Brain pericyte (primary cell): ENCODE measurements around the gene TMEM135.

ENCODE experiments used
- DNase-seq: peaks from one replicate; pipeline ENCODE4 v3.0.0-alpha.2; 2012; ENCODE audit warnings: low read depth, low spot score

The TMEM135 gene

DNA sequence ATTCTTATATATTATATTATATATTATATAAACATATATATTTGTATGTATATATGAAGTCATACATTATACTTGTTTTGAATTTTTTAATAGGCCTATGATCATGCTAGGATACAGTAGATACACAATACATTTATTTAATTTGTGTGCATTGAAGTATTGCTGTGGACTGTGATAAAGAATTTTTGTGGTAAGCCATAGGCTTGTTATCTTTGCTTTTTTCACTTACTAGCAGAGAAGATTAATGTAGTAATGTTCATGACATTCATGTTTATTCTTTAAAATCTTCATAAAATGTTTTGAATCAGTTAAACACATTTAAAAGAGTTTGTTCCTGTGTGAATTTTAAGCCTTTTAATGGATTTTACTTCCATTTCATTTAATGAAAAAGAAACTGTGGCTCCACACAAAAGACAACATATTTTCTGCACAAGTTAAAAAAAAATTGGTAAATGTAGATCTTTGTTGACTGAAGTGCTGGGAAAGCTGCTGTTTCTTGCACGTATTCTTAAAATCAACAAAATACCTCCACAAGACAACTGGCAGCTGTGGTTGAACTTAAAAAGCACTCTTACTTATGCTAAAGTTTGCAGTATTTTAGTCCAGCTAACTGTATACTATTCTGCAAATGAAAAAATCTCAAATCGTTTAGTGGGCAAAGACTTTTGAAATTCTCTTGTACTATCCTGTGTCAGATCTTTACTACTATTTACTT, 156.2 kb downstream of the TMEM135 start:
- no peak for DNase-seq

DNA sequence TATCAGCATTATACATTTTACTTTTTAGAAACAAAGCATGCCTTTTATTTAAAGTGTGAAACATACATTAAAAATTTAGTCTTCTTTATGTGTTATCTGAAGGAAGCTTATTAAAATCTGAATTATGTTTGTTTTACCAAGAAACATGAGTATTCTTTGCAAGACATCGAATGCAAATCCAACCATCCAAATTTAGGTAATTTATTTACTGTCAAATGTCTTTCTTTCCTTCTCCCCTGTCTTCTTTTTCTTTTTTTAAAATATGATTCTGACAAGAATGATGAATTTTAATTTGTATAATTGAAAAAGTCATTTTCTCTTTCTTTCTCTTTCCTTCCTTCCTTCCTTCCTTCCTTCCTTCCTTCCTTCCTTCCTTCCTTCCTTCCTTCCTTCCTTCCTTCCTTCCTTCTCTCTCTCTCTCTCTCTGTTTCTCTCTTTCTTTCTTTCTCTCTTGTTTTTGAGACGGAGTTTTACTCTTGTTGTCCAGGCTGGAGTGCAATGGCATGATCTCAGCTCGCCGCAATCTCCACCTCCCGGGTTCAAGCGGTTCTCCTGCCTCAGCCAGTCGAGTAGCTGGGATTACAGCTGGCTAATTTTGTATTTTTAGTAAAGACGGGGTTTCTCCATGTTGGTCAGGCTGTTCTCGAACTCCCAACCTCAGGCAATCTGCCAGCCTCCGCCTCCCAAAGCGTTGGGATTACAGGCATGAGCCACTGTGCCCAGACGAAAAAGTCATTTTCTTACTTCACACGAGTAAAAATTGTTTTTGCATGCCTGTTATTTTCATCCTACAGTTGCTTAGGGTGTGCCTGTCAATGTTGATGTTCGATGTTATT, 157.5 kb downstream of the TMEM135 start:
- DNase-seq = no peak

DNA sequence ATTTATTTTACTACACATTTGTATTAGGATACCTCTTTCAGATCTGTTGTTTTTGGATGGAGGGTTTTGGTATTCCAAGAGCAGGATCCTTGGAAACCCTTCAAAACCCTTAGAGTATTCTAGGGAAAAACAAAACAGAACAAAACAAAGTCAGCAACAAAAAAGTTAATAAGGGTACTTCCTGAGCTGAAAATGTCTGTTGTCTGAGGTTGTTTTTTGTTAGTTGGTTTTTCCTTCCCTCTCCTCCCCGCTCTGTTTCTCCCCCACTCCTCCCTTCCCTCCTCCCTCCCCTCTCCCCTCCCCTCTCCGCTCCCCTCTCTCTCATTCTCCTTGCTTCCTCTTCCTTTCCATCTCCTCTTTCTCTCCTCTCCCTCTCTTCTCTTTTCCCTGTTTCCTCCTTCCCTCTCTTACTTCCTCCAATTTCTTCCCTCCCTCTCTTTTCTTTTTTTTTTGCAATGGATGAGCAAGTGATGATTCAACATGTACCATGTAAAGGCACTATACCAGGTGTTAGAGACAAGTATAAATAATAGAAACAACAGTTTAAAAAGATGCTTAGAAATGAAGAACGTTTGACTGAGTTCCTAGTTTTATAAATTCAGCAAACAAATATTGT, 160.6 kb downstream of the TMEM135 start:
- no peak for DNase-seq

DNA sequence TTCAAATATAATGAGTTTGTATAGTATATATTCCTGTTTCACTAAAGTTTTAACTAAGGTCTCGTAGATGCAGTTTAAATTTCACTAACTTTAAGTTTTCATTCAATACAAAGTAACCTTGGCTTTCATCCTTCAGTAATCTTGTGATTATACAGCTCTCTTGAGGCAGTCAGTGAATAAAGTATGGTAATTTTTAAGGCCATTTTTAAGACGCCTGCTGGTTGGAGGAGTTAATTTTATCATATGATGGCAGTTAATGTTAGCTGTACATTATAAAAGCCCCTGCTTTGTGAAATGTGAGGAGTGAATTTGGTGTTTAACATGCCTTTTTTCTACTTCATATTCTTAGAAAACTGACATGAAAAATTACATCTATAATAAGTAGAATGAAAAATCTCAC, 163.6 kb downstream of the TMEM135 start:
- DNase-seq = no peak

DNA sequence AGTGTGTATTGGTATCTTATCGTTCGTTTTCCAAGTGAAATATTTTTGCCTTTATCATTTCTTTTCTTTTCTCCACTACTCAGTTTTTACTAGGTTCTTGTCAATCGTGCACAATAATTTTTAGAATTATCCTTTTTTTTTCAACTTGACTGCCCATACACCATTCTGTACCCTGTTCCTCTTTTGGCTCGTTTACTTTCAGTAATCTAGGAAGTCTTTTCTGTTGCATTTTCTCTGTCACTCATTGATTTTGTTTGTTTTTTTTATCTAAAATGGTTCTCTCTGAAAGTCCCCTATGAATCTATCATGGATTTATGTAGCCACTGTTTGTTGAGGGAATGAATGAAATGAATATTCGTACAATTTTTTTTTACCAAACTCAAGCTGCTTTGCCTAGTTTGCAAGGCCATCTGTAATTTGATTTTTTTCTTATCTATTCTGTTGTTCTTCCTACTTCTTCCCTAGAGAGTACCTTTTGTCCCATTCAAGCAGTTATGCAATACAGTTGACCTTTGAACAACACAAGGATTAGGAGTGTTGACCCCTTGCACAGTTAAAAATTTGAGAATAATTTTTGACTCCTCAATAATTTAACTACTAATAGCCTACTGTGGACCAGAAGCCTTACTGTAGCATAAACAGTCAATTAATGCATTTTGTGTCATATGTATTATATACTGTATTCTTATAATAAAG, 166.3 kb downstream of the TMEM135 start:
- DNase-seq = no peak

DNA sequence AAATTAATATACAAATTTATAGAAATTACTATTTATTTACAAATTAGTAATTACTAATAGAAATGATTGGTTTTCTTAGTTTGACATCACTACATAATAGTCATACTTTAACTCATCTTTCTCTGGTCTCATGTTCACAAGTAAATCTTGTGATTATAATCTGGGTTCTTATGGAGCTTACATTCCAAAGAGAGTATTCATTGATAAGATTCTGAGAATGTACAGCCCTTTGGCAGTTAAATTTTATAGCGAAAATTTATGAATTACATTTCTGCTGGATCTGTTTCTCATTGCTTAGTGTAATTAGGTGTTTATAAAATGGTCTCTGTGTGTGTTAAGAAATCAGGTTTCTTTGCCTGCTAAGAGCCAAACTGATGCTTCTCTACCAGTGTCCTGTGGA, 175.2 kb downstream of the TMEM135 start:
- no peak for DNase-seq

DNA sequence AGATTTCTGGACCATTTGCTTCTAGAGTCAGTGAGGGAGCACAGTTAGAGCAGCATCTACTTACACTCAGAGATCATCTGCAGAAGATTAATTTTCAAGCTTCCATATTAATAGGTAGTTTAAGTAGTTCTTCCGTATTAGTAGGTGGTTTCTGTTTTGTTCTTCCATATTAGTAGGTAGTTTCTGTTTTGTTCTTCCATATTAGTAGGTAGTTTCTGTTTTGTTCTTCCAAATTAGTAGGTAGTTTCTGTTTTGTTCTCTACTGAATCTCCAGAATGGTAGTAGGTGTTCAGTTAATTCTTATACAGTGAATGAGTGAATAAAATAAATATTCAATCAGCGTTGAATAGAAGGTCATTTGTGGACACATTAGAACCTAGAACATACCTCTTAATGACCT, 175.7 kb downstream of the TMEM135 start:
- DNase-seq = no peak

DNA sequence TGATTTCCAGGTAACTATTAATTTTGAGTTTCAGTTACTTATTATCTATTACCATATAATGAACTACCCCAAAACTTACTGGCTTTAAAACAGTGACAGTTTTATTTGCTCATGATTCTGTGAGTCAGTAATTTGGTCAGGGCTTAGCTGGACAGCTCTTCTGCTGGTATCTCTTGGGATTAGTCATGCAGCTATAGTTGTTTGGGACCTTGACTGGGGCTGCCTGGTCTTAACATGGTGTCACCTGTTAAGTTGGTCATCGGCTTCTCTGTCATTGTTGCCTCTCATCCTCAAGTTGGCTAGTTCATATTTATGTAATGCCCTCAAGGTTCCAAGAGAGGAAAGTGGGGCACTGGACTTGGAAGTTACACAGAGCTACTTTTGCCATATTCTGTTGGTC, 177.5 kb downstream of the TMEM135 start:
- no peak for DNase-seq

DNA sequence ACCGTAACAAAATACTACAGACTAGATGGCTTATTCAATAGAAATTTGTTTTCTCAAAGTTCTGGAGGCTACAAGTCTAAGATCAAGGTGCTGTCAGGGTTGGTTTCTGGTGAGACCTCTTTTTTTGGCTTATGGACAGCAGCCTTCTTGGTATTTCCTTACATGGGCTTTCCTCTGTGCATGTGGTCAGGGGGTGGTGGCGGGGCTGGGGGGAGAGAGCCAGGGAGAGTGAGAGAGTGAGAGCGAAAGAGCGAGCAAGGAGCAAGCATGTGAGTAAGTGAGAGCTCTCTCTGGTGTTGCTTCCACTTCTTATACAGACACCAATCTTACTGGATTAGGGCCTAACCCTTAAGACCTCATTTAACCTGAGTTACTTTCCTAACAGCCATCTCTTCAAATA, 181.5 kb downstream of the TMEM135 start:
- DNase-seq = no peak

DNA sequence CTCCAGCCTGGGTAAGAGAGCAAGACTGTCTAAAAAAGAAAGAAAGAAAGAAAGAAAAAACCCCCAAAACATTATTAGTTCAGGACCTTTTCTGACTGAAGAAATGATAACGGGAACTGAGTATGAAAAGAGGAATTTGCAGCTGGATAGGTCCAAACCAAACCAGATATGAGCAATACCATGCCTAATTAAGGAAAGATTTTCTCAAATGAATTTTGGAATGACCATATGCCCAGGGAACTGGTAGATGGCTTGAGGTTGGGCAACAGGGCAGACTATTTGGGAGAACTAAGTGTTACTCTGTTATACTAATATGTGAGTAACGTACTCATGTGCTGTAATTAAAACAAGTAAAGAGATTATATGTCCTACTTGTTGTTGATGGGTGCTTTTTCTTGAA, 186.1 kb downstream of the TMEM135 start:
- DNase-seq = no peak

DNA sequence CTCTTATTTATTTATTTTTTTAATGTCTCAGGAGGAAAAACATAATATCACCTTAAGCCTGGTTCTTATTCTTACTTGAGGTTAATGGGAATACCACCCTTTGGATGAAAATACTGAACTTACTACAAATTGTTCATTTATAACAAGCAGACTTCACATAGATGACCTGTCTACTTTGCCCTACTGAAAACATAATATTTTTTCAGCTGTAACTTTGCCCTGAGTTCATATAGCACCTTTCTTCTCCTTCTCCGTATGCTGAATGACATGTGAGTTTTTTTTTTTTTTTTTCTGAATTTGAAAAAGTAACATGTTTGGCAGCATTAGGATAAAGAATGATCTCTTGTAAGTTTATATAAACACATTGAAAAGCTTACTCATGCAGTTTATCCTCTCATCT, 186.8 kb downstream of the TMEM135 start:
- peak; percentile 65 for DNase-seq

DNA sequence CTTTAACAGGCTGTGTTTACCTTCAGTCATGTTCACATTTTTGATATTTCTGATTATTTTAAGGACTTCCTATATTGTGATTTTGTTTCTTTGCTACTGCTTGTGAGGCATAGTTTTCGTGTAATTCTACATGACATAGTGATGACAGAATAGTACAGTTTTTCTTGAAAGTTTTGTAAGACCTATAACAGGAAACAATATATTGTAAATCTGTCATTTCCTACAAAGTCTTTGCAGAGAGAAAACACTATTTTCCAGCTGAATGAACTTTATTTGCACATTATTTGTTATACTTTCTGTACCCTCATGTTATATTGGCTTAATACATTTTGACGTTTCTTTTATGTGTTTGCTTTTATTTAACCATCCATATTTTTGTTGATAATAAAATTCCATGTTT, 191.1 kb downstream of the TMEM135 start:
- DNase-seq = no peak

DNA sequence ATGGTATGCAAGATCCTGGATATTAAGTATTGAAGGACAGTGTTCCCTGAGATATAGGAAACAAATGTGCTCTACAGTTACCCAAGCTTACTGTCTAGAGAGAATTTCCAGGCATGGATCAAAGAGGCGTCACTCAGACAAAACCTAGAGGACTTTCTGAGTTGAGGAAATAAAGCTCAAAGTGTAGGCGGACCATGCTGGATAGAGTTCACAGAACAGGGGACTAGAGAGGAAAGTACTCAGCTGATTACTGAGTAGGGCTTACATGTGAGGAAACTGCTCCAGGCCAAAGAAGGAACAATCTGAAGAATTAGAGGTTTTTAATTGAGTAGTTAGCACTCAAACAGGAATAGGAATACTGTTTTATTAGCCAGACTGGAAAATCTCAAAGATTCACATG, 193.3 kb downstream of the TMEM135 start:
- no peak for DNase-seq

DNA sequence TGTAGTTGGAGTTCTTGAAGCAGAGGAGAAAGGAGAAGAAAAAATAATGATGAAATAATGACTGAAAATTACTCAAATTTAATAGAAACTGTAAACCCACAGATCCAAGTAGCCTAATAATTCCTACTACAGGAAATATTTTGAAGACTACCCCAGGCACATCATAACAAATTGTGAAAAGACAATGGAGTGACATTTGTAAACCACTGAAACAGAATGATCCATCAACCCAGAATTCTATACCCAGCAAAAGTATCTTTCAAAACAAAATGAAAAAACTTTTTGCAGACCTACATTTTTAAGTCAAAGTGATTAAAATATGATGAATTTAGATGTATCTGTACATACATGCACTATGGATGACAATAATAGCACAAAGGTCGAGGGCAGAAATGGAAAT, 194.6 kb downstream of the TMEM135 start:
- no peak for DNase-seq

DNA sequence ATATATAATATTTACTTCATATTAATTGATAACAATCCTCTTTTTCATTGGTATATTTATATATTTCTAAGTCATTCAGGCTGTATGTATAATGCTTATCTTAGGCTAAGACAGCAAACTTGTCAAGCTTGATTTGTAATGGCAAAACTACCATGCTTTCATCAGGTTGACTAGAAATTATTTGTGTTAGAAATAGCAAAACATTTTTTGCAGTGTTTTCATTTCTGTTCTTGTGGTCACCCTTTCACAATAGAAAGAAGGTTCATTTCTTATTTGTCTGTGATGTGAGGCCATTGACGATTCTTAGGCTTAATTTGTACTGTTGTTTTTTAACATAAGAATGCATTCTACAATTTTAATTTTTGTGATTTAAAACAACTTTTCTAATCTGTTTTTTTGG, 197.6 kb downstream of the TMEM135 start:
- no peak for DNase-seq

DNA sequence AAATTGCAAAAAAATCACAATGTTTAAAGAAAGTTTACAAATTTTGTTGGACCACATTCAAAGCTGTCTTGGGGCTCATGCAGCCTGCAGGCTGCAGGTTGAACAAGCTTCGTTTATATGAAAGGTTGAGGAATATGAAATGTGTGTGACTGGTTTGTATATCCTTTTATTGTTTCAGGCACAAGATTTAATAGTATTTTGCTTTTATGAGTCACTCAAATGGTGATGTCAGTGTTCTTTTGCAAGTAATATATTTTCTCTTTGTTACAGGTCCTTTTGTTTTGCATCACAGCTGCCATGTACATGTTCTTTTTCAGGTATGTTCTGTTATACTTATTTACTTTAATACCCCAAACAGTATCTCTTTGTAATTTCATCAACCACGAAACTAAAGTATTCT, 198.6 kb downstream of the TMEM135 start:
- DNase-seq = no peak

DNA sequence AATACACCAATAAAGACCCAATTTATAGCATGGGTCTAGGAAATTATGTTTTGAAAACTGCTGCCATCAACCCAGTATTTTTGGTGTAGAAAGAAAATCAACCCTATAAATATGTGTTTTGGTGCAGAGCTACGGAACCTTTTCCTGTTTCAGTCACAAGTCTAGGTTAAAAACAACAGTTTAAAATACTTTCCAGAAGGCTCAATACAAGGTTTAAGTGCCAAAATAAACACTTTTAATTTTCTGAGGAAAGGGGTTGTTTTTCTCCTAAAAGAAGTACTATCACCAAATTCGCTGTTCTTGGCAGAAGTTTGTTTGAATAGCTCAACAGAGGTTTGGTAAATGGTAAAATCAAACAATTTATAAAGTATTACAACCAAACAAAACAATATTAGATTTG, 201.3 kb downstream of the TMEM135 start:
- peak; percentile 11 for DNase-seq

DNA sequence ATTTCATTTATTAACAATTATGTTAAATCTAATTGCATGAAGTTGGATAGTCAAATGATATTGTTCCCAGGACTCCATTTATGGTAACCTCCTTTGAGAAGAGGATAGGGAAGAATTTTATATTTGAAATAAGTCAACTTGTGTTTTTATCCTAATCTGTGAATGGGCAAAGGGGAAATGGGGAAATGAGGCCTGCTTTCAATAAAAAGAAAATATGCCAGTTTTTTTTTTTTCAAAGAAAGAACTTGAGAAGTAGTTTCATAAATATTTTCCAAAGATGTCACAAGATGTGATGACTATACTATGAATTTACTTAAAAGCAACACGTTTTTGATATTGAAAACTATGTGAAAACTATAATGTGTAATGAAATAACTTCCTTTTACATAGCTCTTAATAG, 201.8 kb downstream of the TMEM135 start:
- no peak for DNase-seq

DNA sequence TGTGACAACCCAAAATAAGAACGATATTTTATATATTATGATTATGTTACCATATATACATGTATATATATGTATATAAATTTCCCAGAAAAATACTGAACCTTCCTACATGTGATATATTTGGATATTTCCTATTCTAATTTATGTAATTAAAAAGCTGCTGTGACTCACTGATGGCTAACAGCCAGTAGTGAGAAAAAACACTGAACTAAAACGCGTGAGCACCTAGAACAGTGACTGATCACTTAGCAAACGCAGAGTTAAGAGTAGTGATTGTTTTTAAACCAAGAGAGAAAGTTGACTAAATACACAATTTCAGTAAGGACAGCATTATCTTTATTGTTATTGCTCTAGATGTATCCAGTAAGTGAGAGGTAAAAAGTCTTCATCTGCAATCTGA, 213.8 kb downstream of the TMEM135 start:
- no peak for DNase-seq

DNA sequence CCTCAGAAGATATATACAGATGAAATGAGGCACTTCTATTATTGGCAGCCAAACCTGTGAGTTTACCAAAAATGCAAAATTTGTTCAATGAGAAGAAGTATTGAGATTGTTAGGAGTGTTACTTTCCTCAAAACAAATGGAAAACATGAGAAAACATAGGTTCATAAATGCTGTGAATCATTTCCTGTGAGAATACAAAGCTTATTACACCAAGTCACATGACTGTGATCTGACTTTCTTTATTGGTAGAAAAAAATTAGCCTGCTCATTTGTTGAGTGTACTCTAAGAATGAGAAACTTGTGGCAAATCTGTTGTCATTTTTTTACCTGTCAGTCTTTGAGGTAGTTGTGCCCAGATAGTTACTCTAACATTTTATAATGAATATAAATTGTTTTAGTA, 215.1 kb downstream of the TMEM135 start:
- DNase-seq = no peak

DNA sequence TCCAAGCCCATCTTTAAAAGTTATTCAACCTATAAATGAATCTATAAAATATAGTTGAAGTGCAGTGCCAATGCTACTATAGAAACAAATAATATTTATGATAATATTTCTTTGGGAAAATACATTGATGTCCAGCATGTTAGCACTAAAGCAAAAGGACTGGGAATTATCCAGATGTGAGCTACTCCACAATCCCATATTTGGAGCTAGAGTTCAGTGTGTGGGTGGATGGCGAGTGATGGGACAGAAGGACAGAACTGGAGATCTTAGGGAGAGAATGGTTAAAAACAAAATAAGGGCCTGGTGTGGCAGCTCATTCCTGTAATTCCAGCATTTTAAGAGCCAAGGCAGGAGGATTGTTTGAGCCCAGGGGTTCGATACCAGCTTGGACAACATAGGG, 216.8 kb downstream of the TMEM135 start:
- DNase-seq = no peak

DNA sequence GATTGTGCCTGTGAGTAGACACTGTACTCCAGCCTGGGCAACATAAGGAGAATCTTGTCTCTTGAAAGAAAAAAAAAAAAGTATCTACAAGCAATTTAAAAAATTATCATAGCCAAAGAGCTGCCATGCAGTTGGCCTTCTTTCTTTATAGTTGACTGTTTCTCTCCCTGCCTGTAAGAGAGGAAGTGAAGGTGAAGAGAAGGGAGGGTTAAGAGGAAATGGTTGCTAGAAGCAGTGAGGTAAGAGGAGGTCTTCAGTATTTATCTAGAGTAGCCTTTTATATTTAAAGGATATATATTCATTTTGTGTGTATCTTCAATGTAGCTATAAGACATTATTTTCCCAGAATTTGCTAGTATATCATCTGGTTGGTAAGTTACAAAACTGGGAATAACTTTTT, 217.9 kb downstream of the TMEM135 start:
- no peak for DNase-seq
